Suprapubic skin (tissue), 4 donors: Measurements from ENCODE around the gene SMIM14. TPM values are rescaled to one million over a fixed set of nuclear protein-coding genes. Genes with fewer than 3 reads are reported as not detected.

Experiments
- DNase-seq, 2 donors: peaks; one replicate each; pipeline ENCODE4 v3.0.0-alpha.2; 2019; ENCODE audit warnings: low spot score in 2 of 2
- H3K27ac ChIP-seq: fragments of 200-600 bp; sonication (generic); one replicate; pipeline ENCODE4 v1.5.1; 2019
- H3K27me3 ChIP-seq: fragments of 200-600 bp; sonication (generic); one replicate; pipeline ENCODE4 v1.5.1; 2019
- H3K36me3 ChIP-seq: fragments of 200-600 bp; sonication (generic); one replicate; pipeline ENCODE4 v1.5.1; 2019
- H3K4me1 ChIP-seq: fragments of 200-600 bp; sonication (generic); one replicate; pipeline ENCODE4 v1.5.1; 2019
- H3K4me3 ChIP-seq: fragments of 200-600 bp; sonication (generic); one replicate; pipeline ENCODE4 v1.5.1; 2019; ENCODE audit warnings: mild to moderate bottlenecking
- H3K9me3 ChIP-seq: fragments of 200-600 bp; sonication (generic); one replicate; pipeline ENCODE4 v1.5.1; 2019
- EP300 ChIP-seq: sonication (generic); formaldehyde crosslinking; IDR thresholded peaks from one replicate; pipeline ENCODE4 v1.6.1; 2017; ENCODE audit warnings: antibody characterized with exemption
- POLR2A ChIP-seq, 2 donors: fragments of 450-650 bp; IDR thresholded peaks; one replicate each; pipeline ENCODE4 v1.6.1; 2017; ENCODE audit warnings: antibody characterized with exemption in 2 of 2, mild to moderate bottlenecking in 2 of 2, moderate library complexity in 2 of 2
- POLR2AphosphoS5 ChIP-seq, 3 donors: sonication (generic); formaldehyde crosslinking; IDR thresholded peaks; one replicate each; pipeline ENCODE4 v1.6.1; 2017; ENCODE audit warnings: antibody characterized with exemption in 3 of 3
- WGBS: methylation state at CpG from one replicate; pipeline ENCODE4 v1.1.5; 2018; 5-methylcytosine and 5-hydroxymethylcytosine counted together
- total RNA-seq, 4 donors: library from RNA; depleted of rRNA; stranded (reverse); fragments of >200 nt; gene quantifications; one replicate each; pipeline ENCODE4 v1.1.0, GENCODE V29; 2016
- TF ChIP-seq, protein P1 (sequence below), 2 donors: fragments of 200-600 bp in 1 of 2; fragments of 450-650 bp in 1 of 2; sonication (generic) in 1 of 2; IDR thresholded peaks; one replicate each; pipeline ENCODE4 v1.5.1; 2016 to 2019; ENCODE audit warnings: antibody characterized with exemption in 2 of 2, mild to moderate bottlenecking in 1 of 2, moderate library complexity in 1 of 2

SMIM14 gene
- total RNA-seq, 4 donors from 2014 or later = 20.8 to 65.0 (median 48.9) TPM

DNA sequence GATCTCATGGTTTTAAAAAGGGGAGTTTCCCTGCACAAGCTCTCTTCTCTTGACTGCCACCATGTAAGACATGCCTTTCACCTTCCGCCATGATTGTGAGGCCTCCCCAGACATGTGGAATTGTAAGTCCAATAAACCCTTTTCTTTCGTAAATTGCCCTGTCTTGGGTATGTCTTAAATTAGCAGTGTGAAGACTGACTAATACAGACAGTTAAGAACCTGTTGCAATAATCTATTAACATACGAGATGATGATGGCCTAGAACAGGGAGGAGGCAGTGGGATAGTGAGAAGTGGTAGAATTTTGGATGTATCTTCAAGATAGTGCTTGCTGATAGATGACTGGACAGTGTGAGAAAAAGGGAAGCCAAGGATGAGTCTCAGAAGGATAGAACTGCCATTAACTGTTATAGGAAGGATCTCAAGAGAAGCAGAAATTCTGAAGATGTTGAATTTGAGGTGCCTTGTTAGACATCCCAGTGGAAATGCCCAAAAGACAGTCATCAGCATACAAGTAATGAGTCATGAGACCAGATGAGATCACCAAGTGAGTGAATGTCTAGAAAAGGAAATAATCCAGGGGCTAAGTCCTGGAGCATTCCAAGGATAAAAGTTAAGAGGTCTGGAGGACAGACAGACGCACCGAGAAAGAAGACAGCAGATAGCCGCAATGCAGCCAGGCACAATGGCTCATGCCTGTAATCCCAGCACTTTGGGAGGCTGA is 72.6 kb downstream of the SMIM14 start:
- H3K4me1 ChIP-seq = peaks cover 18% of the 10 kb centered on the region
- H3K4me3 ChIP-seq = no peak overlapping the region
- H3K27ac ChIP-seq = no peak overlapping the region
- H3K9me3 ChIP-seq = no peaks in the 10 kb centered on the region
- no peak for DNase-seq
- TF ChIP-seq, protein P1, sequence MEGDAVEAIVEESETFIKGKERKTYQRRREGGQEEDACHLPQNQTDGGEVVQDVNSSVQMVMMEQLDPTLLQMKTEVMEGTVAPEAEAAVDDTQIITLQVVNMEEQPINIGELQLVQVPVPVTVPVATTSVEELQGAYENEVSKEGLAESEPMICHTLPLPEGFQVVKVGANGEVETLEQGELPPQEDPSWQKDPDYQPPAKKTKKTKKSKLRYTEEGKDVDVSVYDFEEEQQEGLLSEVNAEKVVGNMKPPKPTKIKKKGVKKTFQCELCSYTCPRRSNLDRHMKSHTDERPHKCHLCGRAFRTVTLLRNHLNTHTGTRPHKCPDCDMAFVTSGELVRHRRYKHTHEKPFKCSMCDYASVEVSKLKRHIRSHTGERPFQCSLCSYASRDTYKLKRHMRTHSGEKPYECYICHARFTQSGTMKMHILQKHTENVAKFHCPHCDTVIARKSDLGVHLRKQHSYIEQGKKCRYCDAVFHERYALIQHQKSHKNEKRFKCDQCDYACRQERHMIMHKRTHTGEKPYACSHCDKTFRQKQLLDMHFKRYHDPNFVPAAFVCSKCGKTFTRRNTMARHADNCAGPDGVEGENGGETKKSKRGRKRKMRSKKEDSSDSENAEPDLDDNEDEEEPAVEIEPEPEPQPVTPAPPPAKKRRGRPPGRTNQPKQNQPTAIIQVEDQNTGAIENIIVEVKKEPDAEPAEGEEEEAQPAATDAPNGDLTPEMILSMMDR (IDR thresholded peaks at IDR 0.05) = no peak
- no peak for TF ChIP-seq EP300
- TF ChIP-seq POLR2AphosphoS5 (IDR thresholded peaks at IDR 0.05) = no peak
- TF ChIP-seq POLR2A (IDR thresholded peaks at IDR 0.05) = no peak
- WGBS = 89% methylated on average over 6 of the region's 6 CpGs
- H3K27me3 ChIP-seq = no peaks in the 10 kb centered on the region
- H3K36me3 ChIP-seq = peaks cover 20% of the 10 kb centered on the region

- no peak for DNase-seq
- Histone ChIP-seq H3K9me3 (no peaks in the 10 kb centered on the region), H3K27ac (no peak overlapping the region), H3K36me3 (peaks cover 18% of the 10 kb centered on the region), H3K4me3 (no peak overlapping the region), H3K27me3 (no peaks in the 10 kb centered on the region), H3K4me1 (peaks cover 7% of the 10 kb centered on the region)
- TF ChIP-seq POLR2A (IDR thresholded peaks at IDR 0.05) = no peak
- TF ChIP-seq EP300 = no peak
- TF ChIP-seq, protein P1 (IDR thresholded peaks at IDR 0.05) = no peak
- TF ChIP-seq POLR2AphosphoS5 (IDR thresholded peaks at IDR 0.05) = no peak
- WGBS = 58% methylated on average over 6 of the region's 6 CpGs
Measured at GRCh38 chr4:39563346-39563847, 75.3 kb downstream of the SMIM14 start.

DNA sequence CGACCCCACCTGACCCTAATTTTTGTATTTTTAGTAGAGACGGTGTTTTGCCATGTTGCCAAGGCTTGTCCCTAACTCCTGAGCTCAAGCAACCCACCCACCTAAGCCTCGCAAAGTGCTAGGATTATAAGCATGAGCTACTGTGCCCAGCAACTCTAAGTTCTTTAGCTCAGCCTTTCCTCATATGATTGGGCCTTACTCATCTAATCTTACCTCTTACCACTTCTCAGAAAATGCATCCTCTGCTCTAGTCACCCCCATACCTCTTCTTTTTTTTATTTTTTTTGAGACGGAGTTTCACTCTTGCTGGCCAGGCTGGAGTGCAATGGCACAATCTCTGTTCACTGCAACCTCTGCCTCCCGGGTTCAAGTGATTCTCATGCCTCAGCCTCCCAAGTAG is 75.9 kb downstream of the SMIM14 start:
- 97% methylated on average over 5 of the region's 5 CpGs for WGBS
- Histone ChIP-seq H3K4me3 (no peak overlapping the region), H3K36me3 (peaks cover 18% of the 10 kb centered on the region), H3K27me3 (no peaks in the 10 kb centered on the region), H3K9me3 (no peaks in the 10 kb centered on the region), H3K4me1 (peaks cover 7% of the 10 kb centered on the region), H3K27ac (no peak overlapping the region)
- TF ChIP-seq, protein P1 (IDR thresholded peaks at IDR 0.05) = no peak
- DNase-seq = no peak

DNA sequence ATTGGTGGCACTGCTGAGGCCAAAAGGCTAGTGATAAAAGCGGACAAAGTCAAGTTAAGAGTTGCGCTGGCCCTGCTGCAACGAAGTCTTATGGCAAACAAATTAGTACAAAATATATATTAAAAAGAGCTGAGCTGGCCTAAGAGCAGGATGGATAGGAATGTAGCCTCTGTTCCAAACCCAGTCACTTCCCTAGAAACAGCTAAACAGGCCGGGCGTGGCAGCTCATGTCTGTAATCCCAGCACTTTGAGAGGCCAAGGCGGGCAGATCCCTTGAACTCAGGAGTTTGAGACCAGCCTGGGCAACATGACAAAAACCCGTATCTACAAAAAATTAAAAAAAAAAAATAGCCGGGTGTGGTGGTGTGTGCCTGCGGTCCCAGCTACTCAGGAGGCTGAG is 79.0 kb downstream of the SMIM14 start:
- H3K4me3 ChIP-seq = no peak overlapping the region
- no peaks in the 10 kb centered on the region for H3K9me3 ChIP-seq
- H3K36me3 ChIP-seq = peaks cover 31% of the 10 kb centered on the region
- 66% methylated on average over 9 of the region's 9 CpGs for WGBS
- TF ChIP-seq POLR2A (IDR thresholded peaks at IDR 0.05) = no peak
- TF ChIP-seq POLR2AphosphoS5 (IDR thresholded peaks at IDR 0.05) = no peak
- TF ChIP-seq, protein P1 (IDR thresholded peaks at IDR 0.05) = no peak
- TF ChIP-seq EP300 = no peak
- H3K4me1 ChIP-seq = peaks cover 7% of the 10 kb centered on the region
- DNase-seq = no peak
- H3K27me3 ChIP-seq = no peaks in the 10 kb centered on the region
- H3K27ac ChIP-seq = no peak overlapping the region

DNA sequence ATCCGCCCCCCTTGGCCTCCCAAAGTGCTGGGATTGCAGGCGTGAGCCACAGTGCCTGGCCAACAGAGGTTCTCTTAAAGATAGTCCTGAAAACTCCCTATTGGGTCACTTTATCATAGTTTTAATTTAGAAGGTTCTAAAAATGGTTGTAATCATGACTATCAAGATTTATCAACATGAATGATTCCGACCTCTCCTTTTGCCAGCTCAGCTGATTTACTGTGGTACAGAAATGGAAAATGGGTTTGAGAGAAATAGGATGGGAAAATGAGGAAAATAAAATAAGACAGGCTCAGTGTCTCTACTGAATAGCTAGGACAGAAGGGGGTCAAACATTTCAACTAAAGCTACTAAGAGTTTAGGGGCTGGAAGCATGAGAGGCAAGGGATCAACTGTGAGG is 83.2 kb downstream of the SMIM14 start:
- Histone ChIP-seq H3K27ac (no peak overlapping the region), H3K4me1 (no peaks in the 10 kb centered on the region), H3K36me3 (peaks cover 33% of the 10 kb centered on the region), H3K9me3 (no peaks in the 10 kb centered on the region), H3K27me3 (no peaks in the 10 kb centered on the region), H3K4me3 (no peak overlapping the region)
- 100% methylated on average over 3 of the region's 3 CpGs for WGBS
- DNase-seq = no peak
- TF ChIP-seq POLR2A (IDR thresholded peaks at IDR 0.05) = no peak
- no peak for TF ChIP-seq EP300
- TF ChIP-seq, protein P1 (IDR thresholded peaks at IDR 0.05) = no peak
- no peak for TF ChIP-seq POLR2AphosphoS5 (IDR thresholded peaks at IDR 0.05)
